NCI-H82 treated with DMSO at 0.1 percent for 48 hours (cell line): Measurements from ENCODE around the gene ACOT4.
"Not testable (repeated sequence)": the region's sequence is repeated elsewhere in the genome, so short reads cannot be mapped to it uniquely, and the experiment has no call there.

Experiments
- DNase-seq: peaks from one replicate; lab custom pipeline; 2025; ENCODE audit not compliant: unreplicated experiment; lab: John Stamatoyannopoulos, UW

Gene ACOT4

GRCh38 chr14:73576391-73576790, 15.3 kb upstream of the ACOT4 start:
- no peak for DNase-seq

- DNase-seq, result not testable (repeated sequence)
These were observed 14.5 kb upstream of the ACOT4 start for GRCh38 chr14:73577214-73577613.

GRCh38 chr14:73582102-73582979, 9.3 kb upstream of the ACOT4 start:
- DNase-seq, result not testable (repeated sequence)

DNA sequence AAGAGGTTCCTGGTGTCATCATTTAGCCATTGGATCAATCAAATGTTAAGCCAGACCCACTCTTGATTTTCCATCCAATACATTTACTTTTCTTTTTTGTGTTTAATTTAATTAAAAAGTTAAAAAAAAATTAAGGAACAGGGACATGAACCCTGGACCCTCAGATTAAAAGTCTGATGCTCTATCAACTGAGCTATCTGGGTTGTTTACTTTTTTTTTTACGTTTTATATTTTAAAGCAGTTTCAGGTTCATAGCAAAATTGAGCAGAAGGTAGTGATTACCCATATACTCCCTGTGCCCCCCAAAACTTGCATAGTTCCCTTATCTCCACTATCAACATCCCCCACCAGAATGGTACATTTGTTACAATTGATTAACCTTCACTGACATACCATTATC, 3.0 kb upstream of the ACOT4 start:
- no peak for DNase-seq

- DNase-seq, result no peak
These were observed 2.6 kb upstream of the ACOT4 start for GRCh38 chr14:73589116-73589515.

- not testable (repeated sequence) for DNase-seq
These were observed 1.0 kb upstream of the ACOT4 start for GRCh38 chr14:73590673-73591004.

GRCh38 chr14:73594491-73594890, 2.8 kb downstream of the ACOT4 start:
- no peak for DNase-seq

DNA sequence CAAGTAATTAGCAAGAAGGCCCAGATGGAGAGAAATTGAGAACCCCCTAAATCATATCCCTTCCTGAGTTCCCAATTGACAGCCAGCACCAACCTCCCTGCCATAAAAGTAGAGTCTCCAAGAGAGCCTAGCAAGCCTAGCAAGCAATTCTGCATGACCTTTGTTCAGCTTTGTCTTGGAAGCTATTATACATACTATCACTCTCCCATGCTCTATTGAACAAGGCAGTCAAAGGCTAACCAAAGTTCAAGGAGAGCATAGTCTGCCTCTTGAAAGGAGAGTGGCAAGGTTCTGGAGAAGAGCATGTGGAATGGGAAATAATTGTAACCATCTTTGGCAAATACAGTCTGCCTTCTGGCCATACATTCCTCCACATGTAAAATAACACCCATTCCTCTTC, 7.8 kb downstream of the ACOT4 start:
- DNase-seq, result no peak

- no peak for DNase-seq
These were observed 11.3 kb downstream of the ACOT4 start for GRCh38 chr14:73602994-73603393.

DNA sequence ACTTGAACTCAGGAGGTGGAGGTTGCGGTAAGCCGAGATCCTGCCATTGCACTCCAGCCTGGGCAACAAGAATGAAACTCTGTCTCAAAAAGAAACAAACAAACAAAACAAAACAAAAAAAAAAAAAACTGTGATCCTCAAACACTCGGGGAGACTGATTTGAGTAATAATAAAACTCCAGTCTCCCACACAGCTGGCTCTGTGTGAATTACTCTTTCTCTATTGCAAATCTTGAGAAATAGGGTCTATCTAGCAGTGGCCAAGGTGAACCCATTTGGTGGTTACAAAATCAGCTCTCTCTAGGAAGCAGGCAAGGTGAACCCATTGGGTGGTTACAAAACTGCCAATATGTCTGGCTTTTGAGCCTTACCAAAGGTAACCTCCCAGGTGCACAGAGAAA, 14.6 kb downstream of the ACOT4 start:
- DNase-seq, result no peak

DNA sequence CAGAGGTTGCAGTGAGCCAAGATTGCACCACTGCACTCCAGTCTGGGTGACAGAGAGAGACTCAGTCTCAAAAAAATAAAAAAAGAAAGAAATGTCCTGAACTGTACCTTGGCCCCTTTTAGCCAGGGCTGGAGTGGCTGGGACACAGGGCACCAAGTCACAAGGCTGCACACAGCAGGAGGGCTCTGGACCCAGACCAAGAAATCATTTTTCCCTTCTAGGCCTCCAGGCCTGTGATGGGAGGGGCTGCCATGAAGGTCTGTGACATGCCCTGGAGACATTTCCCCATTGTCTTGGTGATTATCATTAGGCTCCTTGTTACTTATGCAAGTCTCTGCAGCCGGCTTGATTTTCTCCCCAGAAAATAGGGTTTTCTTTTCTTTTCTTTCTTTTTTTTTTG, 15.6 kb downstream of the ACOT4 start:
- no peak for DNase-seq

- DNase-seq, result no peak
These were observed 19.0 kb downstream of the ACOT4 start for GRCh38 chr14:73610687-73611086.

DNA sequence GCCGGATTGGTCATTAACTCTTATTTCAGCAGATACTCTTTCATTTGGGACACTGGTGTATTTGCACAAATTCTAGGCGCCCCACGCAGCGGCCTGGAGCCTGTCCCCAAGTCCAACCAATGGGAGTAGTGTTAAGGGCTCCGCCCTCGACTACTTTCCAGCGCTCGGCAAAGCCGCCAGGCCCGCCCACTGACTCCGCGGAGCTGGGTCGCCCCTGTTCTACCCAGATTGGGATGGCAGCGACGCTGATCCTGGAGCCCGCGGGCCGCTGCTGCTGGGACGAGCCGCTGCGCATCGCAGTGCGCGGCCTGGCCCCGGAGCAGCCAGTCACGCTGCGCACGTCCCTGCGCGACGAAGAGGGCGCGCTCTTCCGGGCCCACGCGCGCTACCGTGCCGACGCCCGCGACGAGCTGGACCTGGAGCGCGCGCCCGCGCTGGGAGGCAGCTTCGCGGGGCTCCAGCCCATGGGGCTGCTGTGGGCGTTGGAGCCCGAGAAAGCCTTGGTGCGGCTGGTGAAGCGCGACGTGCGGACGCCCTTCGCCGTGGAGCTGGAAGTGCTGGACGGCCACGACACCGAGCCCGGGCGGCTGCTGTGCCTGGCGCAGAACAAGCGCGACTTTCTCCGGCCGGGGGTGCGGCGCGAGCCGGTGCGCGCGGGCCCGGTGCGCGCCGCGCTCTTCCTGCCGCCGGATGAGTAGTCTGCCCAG, 20.8 kb downstream of the ACOT4 start, which contains the start of gene ACOT6:
Gene ACOT6, plus strand, starts transcription at position 179 of the 707 bp plus-strand sequence. Its CDS starts 55 bp downstream, at position 234.
- peak; percentile 36 for DNase-seq

DNA sequence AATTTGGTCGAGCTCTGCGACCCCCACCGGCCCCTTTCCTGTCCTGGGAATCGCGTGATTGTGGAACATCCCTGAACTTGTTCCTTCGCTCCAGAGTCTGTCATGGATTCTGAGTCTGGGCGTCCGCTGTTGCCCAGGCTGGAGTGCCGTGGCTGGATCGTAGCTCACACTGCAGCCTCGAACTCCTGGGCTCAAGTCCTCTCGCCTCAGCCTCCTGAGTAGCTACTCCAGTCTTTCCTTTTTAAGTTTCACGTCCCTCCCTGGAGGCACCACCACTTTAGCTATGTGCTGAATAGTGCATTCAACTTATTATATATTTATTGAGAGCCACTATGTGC, 21.3 kb downstream of the ACOT4 start:
- DNase-seq, result no peak

DNA sequence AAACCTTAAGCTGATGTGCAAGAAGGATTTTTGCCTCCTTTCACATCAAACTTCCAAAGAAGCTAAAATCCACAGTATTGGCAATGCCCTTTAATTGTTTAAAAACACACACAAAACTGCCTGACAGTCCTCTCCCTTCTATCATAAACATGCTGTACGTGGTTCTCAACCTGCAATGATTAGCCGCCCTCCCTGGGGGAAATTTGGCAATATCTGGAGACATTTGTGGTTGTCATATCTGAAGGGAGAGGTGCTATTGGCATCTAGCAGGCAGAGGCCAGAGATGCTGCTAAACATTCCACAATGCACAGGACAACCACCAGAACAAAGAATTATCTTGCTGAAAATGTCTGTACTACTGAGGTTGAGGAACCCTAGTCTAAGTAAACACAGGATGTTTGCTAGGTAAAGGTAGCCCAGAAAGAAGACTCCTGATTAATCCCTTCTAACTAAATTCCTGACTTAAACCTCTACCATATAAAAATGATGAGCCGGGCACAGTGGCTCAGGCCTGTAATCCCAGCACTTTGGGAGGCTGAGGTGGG, 21.8 kb downstream of the ACOT4 start:
- no peak for DNase-seq

GRCh38 chr14:73616831-73617230, 25.2 kb downstream of the ACOT4 start:
- DNase-seq, result no peak

DNA sequence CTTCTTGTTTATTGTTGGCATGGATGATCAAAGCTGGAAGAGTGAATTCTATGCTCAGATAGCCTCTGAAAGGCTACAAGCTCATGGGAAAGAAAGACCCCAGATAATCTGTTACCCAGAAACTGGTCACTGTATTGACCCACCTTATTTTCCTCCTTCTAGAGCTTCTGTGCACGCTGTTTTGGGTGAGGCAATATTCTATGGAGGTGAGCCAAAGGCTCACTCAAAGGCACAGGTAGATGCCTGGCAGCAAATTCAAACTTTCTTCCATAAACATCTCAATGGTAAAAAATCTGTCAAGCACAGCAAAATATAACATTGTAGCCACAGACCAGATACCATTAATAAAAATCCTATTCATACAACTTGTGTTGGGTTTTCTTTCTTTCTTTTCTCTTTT, 27.9 kb downstream of the ACOT4 start:
- no peak for DNase-seq

DNA sequence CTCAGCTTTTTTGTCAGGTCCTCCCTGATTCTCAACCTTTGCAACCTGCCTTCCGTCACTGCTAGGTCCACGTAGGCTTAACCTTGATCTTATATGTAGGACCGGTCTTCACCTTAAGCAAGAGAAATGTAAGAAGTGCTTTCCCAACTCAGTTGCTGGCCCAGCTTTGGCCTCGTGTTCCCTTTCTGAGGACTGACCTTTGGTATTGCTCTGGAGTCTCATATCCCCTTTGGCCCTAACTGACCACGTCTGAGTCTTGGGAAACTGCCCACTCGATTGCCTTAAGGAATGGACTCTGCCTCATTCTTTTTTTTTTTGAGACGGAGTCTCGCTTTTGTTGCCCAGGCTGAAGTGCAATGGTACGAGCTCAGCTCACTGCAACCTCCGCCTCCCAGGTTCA, 28.6 kb downstream of the ACOT4 start:
- DNase-seq, result no peak

DNA sequence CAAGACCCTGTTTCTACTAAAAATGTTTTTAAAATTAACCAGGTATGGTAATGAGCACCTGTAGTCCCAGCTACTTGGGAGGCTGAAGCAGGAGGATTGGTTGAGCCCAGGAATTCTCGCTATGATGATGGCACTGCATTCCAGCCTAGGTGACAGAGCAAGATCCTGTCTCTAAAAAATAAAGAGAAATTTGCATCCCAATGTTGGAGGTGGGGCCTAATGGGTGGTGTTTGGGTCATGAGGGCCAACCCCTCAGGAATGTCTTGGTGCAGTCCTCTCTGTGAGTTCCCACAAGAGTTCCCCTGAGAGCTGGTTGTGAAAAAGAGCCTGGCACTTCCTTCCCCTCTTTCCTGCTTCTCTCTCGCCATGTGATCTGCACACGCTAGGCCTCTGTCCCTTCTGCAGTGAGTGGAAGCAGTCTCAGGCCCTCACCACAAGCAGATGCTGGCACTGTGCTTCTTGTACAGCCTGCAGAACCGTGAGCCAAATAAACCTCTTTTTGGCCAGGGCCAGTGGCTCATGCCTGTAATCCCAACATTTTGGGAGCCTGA, 31.9 kb downstream of the ACOT4 start:
- no peak for DNase-seq

DNA sequence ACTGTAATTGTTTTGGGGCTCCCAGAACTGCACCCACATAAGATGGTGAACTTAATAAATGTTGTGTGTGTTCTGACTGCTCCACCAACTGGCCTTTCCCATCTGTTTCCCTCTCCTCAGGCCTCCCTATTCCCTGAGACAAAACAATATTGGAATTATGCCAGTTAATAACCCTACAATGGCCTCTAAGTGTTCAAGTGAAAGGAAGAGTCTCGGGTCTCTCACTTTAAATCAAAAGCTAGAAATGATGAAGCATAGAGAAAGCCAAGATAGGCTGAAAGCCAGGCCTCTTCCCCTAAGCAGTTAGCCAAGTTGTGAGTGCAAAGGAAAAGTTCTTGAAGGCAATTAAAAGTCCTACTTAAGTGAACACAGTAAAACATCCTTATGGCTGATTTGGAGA, 34.0 kb downstream of the ACOT4 start:
- DNase-seq, result no peak

DNA sequence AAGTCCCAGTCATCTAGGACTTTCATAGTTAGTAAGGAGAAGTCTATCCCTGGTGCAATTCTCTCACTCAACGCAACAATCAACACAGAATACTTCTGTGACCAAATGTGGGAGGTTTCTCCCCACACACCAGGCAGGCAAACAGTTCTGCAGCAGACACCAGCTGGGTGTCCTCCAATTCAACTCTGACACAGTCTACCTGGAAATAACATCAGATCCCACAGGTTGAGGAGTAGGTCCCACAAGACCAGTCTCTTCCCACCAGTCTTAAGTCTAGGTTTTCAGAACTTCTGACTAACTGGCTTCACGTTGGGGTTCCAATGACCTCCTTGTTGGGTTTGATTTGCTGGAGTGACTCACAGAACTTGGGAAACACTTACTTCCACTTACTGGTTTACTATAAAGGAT, 35.5 kb downstream of the ACOT4 start:
- no peak for DNase-seq
